Measurements from ENCODE around the gene ZFTA.

DNA sequence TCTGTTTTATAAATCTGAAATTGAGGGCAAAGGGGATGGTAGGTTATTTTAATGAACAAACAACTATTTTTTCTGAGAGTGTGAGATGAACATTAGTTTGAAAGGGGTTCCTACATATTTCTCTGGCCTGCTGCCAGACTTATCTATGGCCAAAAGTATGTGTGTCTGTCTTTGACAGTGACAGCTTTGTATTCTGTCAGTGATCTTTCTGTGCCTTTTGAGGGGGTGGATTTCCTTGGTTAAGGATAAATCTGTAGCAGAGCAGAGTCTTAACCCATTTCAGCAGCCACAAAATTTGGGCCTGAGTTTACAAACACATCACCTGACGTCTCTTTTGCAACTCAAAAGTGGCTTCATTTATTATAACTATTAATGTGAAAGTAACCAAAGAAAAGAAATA lies 30.9 kb downstream of the ZFTA start:
- TF ChIP-seq CTCF (IDR thresholded peaks at IDR 0.05), result no peak
- no peak for TF ChIP-seq POLR2A (IDR thresholded peaks at IDR 0.05)
